NCI-H2107 treated with DMSO at 0.1 percent for 48 hours (cell line): ENCODE data around the gene TM9SF4.

Source experiments
- DNase-seq: peaks from one replicate; lab custom pipeline; 2025; ENCODE audit not compliant: unreplicated experiment; lab: John Stamatoyannopoulos, UW

Gene TM9SF4

GRCh38 chr20:32109392-32110172 lies at the start of gene TM9SF4:
Gene TM9SF4, plus strand, starts transcription at chr20:32109714. Its CDS starts 27 bp downstream, at chr20:32109741.
- DNase-seq, result peak; percentile 82

- no peak for DNase-seq
Observed at GRCh38 chr20:32062776-32063170, 46.7 kb upstream of the TM9SF4 start.

DNA sequence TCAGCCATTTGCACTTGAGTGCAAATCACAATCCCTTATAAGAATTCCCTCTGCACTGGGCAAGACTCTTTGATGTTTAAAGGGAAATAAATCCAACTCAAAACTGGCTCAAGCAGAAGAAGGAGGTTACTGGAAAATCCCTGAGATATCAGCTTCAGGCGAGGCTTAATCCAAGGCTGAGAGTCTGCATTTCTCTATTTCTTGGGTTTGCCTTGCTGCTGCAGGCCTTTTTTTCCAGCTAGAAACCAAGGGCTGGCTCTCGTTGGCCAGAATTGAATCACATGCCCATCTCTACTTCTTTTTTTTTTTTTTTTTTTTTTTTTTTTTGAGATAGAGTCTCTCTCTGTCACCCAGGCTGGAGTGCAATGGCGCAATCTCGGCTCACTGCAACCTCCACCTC lies 45.8 kb upstream of the TM9SF4 start:
- DNase-seq, result no peak

DNA sequence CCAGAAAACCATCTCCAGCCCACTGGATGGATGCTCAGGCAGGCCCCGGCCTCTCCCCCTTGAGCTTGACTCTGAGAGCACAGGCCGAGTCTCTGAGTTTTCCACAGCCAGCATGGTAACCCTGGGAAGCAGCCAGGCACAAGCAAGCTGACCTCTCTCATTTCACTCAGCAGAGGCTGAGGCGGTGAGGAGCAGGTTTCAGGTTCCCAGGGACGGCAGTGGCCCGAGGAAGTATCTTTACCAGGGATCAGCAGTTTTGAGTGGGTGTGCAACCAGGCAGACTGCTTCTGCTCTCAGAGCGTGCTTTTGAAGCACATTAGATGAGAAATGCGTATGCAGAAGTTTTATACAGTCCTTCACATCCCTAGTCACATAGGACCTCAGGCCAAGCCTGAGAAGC lies 44.8 kb upstream of the TM9SF4 start:
- no peak for DNase-seq

DNA sequence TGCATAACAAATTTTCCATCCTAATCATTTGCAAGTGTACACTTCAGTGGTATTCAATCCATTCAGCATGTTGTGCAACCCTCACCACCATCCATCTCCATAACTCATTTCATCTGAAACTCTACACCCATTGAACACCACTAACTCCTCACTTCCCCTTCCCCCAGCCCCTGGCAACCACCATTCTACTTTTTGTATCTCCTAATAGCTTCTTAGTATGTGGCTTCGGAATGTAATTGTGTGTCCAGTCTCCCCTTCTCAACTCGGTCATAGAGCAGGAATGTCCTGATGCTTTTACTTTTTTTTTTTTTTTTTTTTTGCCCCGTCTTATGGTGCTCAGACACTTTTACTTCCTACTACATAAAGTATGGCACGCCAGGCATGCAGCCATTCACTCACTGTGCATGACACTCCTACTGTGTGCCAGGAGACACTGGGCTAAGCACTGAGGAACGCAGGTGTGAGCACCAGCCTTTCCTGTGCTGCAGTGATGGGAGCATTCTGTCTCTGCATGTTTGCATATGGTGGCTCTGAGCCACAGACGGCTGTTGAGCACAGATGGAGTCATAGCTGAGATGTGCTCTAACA lies 42.2 kb upstream of the TM9SF4 start:
- no peak for DNase-seq

GRCh38 chr20:32068174-32068573 lies 41.3 kb upstream of the TM9SF4 start:
- DNase-seq, result no peak

- DNase-seq, result no peak
Observed at GRCh38 chr20:32069711-32070110, 39.8 kb upstream of the TM9SF4 start.

DNA sequence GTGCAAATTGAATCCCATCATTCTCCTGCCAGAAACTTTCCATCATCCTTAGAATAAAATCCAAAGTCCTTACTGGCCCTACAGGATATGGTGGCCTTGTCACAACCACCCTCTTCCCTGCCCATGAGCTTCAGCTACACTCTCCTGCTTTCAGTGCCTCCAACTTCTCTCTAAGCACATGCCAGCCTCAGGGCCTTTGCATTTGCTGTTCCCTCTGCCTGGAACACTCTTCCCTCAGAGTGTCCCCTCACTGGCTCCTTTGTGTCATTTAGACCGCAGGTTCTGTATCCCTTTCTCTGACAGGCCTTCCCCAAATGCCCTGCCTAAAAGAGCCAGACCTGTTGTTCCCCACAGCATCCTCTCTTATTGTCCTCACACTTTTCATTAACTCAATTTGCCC lies 39.2 kb upstream of the TM9SF4 start:
- no peak for DNase-seq

- DNase-seq, result no peak
Observed at GRCh38 chr20:32070690-32071213, 38.8 kb upstream of the TM9SF4 start.

- DNase-seq, result no peak
Observed at GRCh38 chr20:32071395-32072167, 37.9 kb upstream of the TM9SF4 start.

- DNase-seq, result no peak
Observed at GRCh38 chr20:32072168-32072750, 37.3 kb upstream of the TM9SF4 start.

- no peak for DNase-seq
Observed at GRCh38 chr20:32075534-32075933, 34.0 kb upstream of the TM9SF4 start.

DNA sequence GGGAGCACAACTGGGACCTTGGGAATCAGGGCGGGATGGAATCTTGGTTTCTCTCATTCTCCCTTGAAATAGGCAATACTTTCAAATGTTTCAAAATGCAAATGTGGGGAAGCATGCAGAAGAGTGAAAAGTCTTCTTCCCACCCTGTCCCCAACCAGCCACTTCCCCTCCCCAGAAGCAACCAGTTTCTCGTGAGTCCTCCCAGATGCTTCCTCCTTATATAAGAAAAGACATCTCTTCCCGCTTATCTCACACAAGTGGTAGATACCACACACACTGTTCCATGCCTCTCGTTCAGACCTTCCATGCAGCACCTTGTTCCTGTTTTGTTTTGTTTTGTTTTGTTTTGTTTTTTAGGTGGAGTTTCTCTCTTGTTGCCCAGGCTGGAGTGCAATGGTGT lies 32.3 kb upstream of the TM9SF4 start:
- DNase-seq, result no peak

GRCh38 chr20:32078322-32078721 lies 31.2 kb upstream of the TM9SF4 start:
- DNase-seq, result no peak

DNA sequence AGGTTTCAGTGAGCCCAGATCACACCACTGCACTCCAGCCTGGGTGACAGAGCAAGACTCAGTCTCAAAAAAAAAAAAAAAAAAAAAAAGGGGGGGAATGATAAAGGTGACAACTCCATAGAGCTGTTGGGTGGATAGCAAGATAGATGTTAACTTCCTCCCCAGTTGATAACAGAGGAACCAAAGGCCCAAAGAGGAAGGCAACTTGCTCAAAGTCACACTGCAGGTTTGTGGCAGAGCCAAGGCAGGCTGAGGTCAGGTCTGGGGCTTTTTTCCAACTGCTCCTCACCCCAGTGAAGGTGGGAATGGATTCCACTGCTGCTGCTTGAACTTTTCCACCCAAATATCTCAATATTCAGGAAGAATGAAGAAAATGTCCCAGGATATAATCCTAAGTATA lies 30.7 kb upstream of the TM9SF4 start:
- DNase-seq, result no peak

- DNase-seq, result no peak
Observed at GRCh38 chr20:32079655-32080109, 29.8 kb upstream of the TM9SF4 start.

- no peak for DNase-seq
Observed at GRCh38 chr20:32080783-32081182, 28.7 kb upstream of the TM9SF4 start.

GRCh38 chr20:32083469-32083868 lies 26.0 kb upstream of the TM9SF4 start:
- DNase-seq, result no peak

GRCh38 chr20:32087070-32087469 lies 22.4 kb upstream of the TM9SF4 start:
- DNase-seq, result no peak

DNA sequence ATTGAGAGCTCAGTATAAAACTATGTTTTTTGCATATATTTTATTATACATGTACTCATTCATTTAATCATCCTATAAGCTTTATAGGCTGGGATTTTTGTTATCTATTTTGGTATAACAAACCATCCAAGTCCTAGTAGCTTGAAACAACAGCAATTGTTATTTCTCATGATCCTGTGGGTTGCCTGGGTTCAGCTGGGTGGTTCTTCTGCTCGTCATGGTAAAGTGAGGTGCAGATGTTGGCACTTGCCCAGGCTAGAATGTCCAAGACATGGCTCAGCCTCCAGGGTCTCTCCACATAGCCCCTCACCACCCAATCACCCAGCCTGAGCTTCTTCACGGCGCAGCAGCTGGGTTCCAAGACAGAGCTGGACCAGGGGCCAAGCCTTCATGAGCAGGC lies 20.8 kb upstream of the TM9SF4 start:
- no peak for DNase-seq

DNA sequence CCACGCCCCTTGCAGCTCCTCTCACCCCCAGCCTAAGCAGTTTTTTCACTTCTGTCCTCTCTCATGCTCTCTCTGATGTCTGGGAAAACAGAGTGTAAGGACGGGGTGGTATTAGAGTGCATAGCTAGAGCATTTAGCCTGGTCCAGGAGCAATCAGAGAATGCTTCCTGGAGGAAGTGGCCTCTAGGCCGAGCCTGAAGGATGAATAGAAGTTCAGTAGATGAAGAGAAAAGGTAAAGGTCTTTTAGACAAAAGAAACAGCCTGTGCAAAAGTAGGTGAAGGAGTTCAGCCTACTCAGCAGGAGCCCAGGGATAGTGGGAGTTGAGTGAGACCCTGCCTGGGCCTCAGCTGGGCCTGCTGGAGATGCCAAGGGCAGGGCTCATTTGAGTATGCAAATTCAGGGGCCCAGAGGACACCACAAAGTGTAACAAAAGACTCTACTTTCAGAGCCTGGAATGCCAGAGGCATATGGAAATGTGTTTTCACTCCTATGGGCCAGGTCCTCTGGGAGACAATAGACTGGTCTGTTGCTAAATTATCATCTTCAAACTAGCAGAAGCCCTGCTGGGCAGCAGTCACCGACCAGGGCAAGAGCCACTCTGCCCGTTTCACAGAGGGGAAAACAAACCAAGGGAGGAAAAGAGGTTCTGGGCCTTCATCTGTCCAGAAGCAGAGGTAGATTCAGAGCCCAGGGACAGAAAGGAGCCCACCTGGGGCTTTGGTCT lies 19.7 kb upstream of the TM9SF4 start:
- no peak for DNase-seq
